ENCODE results near the gene CLDN3.

CLDN3 gene

DNA sequence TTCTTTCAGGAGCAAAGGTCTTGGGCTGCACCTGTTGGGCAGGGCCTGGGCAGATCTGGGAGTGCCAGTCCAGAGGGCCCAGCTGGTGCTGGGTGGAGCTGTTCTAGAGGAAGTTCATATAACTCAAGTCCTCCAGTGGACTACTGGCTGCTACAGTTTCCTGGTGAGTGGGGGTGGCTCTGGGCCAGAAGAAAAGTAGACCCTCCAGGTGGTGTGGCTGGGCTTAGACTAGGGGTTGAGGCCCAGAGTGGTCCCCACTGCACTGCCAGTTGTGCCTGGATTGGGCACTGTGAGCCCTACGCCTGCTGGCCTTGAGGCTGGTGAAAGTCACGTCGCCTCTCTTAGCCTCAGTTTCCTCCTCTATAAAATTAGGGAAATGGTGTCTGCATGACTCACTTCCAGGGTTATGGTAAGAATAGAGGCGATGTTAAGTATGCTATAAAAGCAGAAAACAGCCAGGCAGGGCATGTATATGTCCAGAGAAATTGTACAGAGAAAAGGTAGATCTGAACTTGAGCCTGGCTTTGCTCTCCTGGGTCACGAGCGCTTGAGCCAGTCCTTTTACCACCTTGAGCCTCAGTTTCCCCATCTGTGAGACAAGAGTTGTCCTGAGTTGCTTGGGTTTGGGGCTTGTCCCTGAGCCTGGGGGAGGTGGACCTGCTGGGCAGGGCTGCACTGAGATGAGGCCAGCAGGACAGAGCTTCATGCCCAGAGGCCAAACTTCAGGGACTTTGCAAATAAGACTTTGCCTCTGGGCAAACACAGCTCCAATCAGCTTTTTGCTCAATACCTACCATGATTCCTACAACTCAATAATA is 3.8 kb upstream of the CLDN3 start:
- no peak for DNase-seq (ENCODE audit: low read depth in 1 of 2, low spot score in 1 of 2)

DNA sequence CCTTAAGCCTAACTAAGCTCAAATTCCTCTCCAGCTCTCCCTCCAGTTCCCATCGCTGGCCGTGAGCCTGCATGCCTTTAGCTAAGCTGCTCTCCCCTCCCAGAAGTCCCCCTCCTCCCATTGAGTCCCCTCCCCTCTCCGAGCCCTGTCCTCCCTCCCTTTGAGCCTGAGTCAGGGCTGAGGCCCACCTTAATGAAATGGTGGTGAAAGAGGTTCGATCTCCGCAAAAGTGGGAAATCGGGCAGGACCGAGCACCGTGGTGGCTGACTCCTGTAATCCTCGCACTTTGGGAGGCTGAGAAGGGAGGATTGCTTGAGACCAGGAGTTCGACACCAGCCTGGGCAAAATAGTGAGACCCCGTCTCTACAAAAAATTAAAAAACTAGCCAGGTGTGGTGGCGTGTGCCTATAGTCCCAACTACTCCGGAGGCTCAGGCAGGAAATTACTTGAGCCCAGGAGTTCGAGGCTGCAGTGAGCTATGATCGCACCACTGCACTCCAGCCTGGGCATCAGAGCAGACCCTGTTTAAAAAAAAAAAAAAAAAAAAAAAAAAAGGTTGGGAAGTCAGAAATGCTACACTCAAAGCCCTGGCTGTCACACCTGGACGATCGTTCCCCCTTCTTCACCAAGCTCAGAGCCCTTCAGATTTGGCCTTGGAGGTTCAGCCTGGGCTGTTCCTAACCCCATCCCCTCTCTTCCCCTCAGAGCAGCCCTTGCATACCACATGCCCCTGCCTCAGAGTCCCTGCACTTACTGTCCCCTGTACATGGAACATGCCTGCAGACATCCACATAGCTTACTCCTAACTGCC is 995 bp upstream of the CLDN3 start:
- no peak for DNase-seq (ENCODE audit: low read depth in 1 of 2, low spot score in 1 of 2)

DNA sequence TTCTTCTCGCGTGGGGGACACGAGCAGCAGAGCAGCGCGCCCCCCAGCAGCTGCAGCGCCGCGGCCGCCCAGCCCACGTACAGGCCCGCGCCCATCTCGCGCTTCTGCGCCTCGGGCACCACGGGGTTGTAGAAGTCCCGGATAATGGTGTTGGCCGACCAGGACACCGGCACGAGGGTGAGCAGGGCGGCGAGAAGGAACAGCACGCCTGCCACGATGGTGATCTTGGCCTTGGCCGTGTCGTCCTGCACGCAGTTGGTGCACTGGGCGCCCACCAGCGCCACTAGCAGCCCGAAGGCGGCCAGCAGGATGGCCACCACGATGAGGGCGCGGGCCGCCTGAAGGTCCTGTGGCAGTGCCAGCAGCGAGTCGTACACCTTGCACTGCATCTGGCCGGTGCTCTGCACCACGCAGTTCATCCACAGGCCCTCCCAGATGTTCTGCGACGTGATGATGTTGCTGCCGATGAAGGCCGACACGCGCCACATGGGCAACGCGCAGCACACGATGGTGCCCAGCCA is 529 bp downstream of the CLDN3 start:
- no peak for DNase-seq (ENCODE audit: low read depth in 1 of 2, low spot score in 1 of 2)

DNA sequence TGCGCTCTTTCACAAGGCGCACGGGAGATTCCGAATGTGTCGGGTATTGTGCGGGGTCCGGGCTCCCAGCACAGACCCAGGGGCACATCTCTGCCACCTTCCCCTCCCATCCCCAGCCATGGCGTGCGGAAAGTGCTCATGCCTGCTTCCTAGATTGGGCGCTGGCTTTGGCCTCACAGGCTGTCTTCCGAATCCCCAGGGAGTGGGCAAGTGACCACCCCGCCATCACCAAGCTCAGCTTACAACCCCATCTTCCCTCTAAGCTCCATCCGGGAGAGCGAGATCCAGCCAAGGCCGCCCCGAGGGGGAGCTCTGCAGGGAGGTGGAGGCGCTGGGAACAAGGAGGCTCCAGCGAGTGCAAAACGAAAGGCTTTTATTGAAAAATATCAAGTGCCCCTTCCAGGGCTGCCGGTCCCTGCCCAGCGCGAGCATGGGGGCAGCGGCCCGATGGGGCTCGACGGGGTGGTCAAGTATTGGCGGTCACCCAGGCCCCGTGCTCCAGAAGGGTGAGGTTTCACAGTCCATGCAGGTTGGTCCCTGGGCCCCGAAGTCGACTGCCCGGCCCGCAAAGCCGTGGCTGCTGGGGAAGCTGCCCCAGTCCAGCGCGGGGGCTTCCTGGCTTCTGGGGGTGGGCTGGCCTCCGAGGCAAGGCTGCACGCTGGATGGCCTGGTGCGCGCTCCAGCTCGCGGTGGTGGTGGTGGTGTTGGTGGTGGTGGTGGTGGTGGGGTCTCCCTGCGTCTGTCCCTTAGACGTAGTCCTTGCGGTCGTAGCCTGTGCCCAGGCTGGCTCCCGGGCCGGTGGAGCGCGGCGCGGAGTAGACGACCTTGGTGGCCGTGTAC is 1.2 kb downstream of the CLDN3 start:
- DNase-seq (ENCODE audit: low read depth in 1 of 2, low spot score in 1 of 2), result no peak

DNA sequence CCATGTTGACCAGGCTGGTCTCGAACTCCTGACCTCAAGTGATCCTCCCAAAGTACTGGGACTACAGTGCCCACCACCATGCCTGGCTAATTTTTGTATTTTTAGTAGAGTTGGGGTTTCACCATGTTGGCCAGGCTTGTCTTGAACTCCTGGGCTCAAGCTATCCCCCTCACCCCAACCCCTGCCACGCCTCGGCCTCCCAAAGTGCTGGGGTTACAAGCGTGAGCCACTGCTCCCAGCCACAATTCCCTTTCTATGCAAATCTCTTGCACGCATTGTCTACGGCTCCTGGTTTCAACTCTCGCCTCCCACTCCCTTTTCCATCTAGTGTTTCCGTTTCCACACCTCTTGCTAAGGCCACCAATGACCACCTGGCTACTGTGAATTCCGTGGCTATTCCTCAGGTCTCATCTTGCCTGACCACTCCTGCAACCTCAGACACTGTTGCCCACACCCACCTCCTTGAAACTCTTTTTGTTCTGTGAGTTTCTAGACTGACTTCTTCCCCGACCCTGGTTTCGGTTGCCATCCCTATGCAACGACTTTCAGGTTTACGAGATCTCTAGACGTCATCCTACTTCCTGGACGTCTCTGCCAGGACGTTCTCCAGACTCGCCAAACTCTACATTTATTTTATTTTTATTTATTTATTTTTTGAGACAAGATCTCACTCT is 3.4 kb downstream of the CLDN3 start:
- no peak for DNase-seq (ENCODE audit: low read depth in 1 of 2, low spot score in 1 of 2)

DNA sequence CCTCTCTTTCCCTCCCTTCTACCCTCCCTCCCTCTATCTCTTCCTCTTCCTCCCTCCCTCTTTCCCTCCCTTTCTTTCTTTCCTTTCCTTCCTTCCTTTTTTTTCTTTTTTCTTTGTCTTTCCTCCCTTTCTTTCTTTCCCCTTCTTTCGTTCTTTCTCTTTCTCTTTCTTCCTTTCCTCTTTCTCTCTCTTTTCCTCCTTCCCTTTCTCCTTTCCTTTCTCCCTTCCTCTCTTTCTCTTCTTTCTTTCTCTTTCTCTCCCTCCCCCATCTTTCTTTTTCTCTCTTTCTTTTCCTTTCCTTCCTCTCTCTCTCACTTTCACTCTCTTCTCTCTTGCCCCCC is 7.4 kb downstream of the CLDN3 start:
- no peak for DNase-seq (ENCODE audit: low read depth in 1 of 2, low spot score in 1 of 2)

DNA sequence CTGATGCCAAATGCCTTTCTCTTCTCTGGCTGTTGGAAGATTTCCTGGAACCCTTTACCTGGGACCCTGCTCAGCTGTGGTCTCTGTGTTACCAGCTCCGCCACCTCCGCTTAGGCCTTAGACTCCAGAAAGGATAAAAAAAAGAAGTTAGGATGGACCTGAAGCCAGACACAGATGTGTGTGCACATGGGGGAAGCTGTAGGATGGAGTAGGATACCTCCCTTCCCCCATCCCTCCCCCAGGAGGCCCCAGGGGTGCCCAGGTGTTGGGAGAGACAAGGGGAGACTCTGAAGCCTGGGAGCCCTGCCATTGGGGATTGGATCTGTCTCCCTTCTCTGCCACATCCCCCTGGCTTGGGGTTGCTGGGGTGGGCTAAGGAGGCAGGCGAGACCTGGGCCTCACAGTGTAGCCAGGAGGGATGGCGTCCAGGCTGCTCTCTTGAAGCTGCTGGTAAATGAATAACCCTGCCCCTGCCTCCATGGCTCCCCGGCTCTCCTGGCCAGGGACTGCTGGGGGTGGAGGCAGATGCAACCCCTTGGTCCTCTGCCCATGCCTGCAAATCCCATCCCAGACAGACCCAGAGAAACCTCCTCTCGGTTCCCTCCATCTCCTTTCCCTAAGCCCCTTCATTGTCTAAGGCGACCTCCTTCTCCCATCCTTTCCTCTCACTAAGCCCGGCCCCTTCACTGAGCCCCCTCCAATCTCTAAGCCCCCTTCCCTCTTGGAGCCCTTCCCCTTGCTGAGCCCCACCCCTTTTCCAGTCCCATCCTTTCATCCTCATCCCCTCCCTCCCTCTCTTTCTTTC is 8.0 kb downstream of the CLDN3 start:
- DNase-seq (ENCODE audit: low read depth in 1 of 2, low spot score in 1 of 2), result no peak

DNA sequence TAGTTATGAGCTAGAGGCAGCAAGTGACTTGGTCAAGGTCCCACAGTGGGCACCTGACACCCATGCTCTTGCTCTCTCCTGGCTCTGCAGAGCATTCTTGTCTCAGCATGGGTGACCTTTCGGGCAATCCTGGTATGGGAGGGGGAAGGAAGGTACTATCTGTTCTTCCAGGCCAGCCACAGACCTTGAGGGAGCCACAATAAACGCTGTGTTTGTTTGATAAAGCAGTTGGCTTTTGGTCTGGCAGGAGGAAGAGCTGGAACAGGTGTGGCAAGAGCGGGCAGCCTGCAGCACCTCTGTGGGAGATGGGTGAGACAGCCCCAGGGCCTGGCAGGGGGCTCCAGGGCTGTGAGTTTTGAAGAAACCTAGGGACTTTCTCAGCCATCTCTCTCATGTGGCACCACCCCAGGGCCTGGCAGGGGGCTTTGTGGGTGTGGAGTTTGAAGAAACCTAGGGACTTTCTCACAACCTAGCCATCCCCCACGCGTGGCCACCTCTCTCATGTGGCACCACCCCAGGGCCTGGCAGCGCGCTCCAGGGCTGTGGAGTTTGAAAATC is 11.4 kb downstream of the CLDN3 start:
- DNase-seq (ENCODE audit: low read depth in 1 of 2, low spot score in 1 of 2), result no peak

DNA sequence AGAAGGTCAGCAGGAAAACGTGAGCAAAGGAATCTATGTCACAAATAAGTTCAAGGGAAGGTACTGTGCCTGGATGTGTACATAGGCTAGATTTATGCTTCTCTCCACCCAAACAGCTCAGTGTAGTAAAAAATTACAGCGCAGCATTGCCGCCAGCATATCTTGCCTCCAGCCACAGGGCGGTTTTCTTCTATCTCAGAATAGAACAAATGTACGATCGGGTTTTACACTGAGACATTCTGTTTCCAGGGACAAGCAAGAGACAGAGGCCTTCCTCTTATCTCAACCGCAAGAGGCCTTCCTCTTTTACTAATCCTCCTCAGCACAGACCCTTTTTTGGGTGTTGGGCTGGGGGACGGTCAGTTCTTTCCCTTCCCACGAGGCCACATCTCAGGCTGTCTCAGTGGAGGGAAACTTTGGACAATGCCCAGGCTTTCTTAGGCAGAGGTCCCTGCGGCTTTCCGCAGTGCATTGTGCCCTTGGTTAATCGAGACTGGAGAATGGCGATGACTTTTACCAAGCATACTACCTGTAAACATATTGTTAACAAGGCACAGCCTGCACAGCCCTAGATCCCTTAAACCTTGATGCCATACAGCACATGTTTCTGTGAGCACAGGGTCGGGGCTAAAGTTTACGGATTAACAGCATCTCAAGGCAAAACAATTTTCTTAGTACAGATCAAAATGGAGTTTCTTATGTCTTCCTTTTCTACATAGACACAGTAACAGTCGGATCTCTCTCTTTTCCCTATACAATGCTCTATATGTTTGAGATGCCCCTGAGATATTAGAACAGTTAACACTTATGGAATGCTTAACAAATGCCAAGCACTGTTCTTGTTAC is 19.9 kb downstream of the CLDN3 start:
- DNase-seq (ENCODE audit: low read depth in 1 of 2, low spot score in 1 of 2), result no peak

DNA sequence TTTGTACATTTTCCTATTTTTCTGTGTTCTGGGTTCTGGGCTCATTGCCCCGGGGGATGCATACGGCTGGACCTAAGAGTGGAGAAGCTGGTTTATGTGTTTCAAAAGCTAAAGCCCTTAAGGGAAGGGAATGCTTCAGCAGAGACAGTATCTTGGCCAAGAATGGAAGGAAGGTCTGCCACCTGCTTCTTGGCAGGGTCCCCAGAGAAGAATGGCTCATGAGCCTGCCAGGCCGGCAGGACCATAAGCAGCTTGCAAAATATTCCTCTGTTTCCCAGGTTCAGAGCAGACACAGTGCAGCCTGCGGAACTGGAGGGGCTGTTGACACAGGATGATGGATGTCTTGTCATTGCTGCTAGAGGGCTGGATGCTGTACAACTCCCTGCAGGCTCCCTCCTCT is 23.7 kb downstream of the CLDN3 start:
- DNase-seq (ENCODE audit: low read depth in 1 of 2, low spot score in 1 of 2), result no peak

DNA sequence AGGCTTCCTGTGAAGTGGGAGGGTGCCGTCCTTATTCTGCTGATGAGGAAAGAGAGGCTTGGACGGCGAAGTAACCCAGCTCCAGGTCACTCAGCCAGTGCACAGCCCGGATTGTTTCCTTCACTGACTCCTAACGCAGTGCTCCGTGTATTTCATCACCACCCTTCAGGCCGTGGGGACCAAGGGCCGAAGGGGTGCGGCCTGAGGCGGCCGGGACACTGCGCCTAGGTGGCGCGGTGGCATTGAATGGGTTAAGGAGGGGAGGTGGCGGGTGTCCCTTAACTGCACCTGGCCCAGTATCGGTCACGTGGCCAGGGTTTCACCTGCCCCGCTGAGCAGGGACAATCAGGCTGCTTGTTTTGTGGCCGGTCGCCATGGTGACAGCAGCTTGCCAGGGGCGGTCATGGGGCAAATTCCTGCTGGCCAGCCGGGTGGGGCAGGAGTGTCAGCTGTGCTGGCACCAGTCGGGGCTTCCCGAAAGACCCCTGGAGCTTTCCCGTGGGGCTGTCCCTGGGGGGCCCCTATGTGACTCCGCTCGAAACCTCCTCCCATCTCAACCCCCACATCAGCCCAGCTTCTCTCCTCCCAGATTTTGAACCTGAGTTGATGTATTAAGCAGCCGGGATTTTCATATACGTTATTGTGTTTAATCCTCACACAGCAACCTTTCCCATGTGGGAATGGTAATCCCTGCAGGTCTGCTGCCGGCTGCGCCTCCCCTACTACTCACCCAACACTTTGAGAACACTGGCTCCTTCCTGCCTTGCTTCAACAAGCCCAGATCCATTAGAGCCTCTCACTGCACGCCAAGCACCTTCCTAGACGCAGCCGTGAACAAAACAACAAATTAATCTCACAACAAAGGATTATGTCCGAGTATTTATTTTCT is 27.1 kb downstream of the CLDN3 start:
- no peak for DNase-seq (ENCODE audit: low read depth in 1 of 2, low spot score in 1 of 2)

DNA sequence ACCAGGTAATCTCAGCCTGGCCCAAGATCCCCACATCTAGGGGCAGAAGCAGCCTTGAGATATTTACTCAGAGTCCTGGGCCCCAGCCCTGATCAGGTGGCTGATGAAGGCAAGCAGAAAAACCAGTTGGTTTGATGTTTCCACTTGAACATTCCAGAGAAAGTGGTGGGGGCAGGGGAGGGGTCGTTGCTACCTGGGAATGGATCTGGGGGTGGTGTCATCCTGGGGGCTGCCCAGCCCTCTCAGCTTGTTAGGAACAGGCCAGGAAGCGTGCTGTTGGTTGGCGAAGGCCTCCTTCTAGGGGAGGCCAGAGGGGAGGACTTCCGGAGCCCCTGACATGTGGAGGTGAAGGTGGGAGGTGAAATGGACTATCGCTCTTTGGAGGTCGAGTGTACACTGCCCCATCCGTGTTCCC is 27.7 kb downstream of the CLDN3 start:
- no peak for DNase-seq (ENCODE audit: low read depth in 1 of 2, low spot score in 1 of 2)

DNA sequence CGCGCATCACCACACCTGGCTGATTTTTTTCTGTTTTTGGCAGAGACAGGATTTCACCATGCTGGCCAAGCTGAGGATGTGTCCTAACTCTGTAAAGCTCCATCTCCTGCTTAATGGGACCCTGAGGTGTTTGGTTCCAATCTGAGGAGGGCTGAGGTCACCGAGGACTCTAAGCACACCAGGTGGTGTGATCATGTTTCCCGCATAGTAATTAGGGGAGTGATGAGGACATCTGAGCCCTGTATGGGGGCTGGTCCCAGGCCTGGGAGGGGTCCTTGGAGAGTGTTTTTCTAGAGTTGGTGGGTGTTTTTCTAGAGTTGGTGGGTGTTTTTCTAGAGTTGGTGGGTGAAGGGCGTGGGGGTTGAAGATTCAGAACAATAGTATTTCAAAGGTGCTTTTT is 28.5 kb downstream of the CLDN3 start:
- DNase-seq (ENCODE audit: low read depth in 1 of 2, low spot score in 1 of 2), result no peak

DNA sequence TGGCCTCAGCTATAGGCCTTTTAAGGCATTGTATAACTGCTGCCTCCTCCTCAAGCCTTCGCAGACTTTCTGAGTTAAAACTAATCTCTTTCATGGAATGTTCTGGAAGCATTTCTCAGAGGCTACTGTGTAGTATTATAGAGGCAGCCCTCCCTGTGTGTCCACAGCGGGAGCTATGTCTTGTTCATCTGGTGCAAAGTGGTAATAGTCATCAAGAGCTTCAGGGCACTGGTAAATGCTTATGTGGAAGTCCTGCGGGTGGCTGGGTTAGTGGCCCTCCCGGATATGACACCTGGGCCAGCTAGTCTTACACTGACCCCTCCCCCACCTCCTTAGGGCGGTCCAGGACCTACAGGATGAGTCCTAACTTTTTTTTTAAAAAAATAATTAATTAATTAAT is 29.3 kb downstream of the CLDN3 start:
- DNase-seq (ENCODE audit: low read depth in 1 of 2, low spot score in 1 of 2), result no peak

DNA sequence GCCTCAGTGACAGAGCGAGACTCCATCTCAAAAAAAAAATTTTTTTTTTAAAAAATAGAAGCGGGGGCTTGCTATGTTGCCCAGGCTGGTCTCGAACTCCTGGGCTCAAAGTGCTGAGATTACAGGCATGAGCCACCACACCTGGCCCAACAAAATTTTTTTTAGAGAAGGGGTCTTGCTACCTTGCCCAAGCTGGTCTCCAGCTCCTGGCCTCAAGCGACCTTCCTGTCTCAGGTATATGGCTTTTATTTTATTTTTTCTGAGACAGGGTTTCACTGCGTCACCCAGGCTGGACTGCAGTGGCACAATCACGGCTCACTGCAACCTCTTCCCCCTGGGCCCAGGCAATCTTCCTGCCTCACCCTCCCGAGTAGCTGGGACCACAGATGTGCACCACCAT is 29.9 kb downstream of the CLDN3 start:
- DNase-seq (ENCODE audit: low read depth in 1 of 2, low spot score in 1 of 2), result no peak

DNA sequence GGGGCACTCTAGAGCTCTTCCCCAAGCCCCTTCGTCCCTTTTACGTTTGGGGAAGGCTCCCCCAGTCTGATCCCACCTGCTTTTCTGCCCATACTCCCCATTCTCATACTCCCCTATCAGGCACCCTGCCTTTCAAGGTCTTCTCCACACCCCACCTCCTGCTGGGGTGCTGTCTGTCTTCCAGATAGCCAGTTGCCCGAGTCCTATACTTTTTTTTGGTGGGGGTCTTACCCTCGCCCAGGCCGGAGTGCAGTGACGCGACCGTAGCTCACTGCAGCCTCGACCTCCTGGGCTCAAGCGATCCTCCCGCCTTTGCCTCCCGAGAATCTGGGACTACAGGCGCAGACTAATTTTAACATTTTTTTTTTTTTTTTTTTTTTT is 30.7 kb downstream of the CLDN3 start:
- DNase-seq (ENCODE audit: low read depth in 1 of 2, low spot score in 1 of 2), result no peak

DNA sequence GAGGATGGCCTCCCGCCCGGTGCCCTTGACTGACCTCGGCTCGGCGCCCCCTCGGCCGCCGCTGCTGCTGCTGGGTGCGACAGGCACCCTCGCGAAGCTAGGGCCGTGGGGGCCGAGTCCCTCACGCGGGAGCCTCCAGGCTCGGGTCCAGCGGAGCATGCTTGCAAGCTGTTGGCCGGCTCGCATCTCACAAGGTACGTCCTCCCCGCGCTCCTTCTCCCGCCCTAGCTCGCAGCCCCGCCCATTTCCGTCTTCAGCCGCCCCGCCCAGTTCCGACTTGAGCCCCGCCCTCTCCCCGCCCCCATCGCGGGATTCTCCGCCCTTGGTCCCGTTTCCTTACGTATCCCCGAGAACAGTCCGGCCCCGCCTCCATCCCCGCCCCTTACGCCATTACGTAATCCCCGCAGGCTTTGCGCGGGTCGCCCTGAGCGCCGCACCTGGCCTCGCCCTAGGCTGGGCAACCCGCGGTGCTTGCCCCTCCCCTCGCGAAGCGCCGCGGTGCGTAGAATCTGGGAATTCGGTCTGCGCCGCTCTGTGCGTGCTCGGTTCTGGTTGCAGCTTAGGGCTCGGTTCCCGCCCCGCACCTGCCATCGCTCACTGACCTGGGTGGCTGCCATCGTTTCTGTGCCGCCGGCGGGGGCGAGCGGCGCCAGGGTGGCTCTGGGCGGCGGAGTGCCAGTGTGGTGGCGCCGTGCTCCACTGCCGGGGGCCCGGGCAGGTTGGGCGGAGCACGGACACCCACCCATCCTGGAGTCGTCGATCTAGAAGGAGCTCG is 31.3 kb downstream of the CLDN3 start, which contains the start of gene ABHD11:
Gene ABHD11 (minus strand): TSS at position 191 of the 775 bp plus-strand sequence. CDS start 32 bp downstream, at position 159.
- DNase-seq (ENCODE audit: low read depth in 1 of 2, low spot score in 1 of 2), result peak; percentile 98 to 99
